Caco-2 (cell line): ENCODE data around the gene KLRK1. TPM values are rescaled to one million over a fixed set of nuclear protein-coding genes. Genes with fewer than 3 reads are reported as not detected.
"Not testable (repeated sequence)": the region's sequence is repeated elsewhere in the genome, so short reads cannot be mapped to it uniquely, and the experiment has no call there.

Experiments used
- Bru-seq: library from RNA; stranded (reverse); fragments of 400-500 nt; gene quantifications from one replicate; lab custom pipeline; 2021; lab: Mats Ljungman, UMichigan
- BruChase-seq, 2 experiments: library from RNA; stranded (reverse); fragments of 400-500 nt; gene quantifications; one replicate each; lab custom pipeline; 2021; lab: Mats Ljungman, UMichigan
- BruUV-seq: library from RNA; stranded (reverse); fragments of 400-500 nt; replicated peaks from 2 replicates; lab custom pipeline; 2021; lab: Mats Ljungman, UMichigan
- CTCF ChIA-PET: fragments of 300-600 bp; sonication (Branson Sonifier 250); formaldehyde crosslinking; loops from one replicate; lab custom pipeline; 2022; ENCODE audit warnings: antibody characterized with exemption; lab: Charles Lee
- POLR2A ChIA-PET: fragments of 300-600 bp; sonication (Branson Sonifier 250); formaldehyde crosslinking; loops from one replicate; lab custom pipeline; 2022; ENCODE audit warnings: antibody characterized with exemption; lab: Charles Lee
- DNase-seq, 2 experiments: peaks; one replicate each; pipeline versions ENCODE4 v3.0.0 to v3.0.0-alpha.2; 2020 to 2022
- H3K27me3 ChIP-seq: replicated peaks from 2 replicates; pipeline ENCODE4 v1.6.0; 2011; ENCODE audit warnings: low read length; ENCODE audit not compliant: control insufficient read depth, insufficient read depth
- H3K36me3 ChIP-seq: 2 replicates; pipeline ENCODE4 v1.5.1; 2011; ENCODE audit warnings: low read length; ENCODE audit not compliant: control insufficient read depth, insufficient read depth
- H3K4me1 ChIP-seq: fragments of 250-450 bp; sonication (Bioruptor Pico); 2 replicates; pipeline ENCODE4 v1.5.1; 2020; ENCODE audit warnings: mild to moderate bottlenecking
- H3K4me3 ChIP-seq: 2 replicates; pipeline ENCODE4 v1.5.1; 2011; ENCODE audit warnings: low read depth, mild to moderate bottlenecking, control low read depth, low read length
- H3K9me3 ChIP-seq: fragments of 250-450 bp; sonication (Bioruptor Pico); 2 replicates; pipeline ENCODE4 v1.5.1; 2020; ENCODE audit warnings: mild to moderate bottlenecking, moderate library complexity
- H3K27ac Mint-ChIP-seq: one replicate; pipeline ENCODE4 v1.8.0; 2022; ENCODE audit warnings: mixed read lengths; ENCODE audit not compliant: unreplicated experiment
- H3K27me3 Mint-ChIP-seq: one replicate; pipeline ENCODE4 v1.8.0; 2022; ENCODE audit warnings: mixed read lengths; ENCODE audit not compliant: insufficient read depth, unreplicated experiment
- H3K36me3 Mint-ChIP-seq: one replicate; pipeline ENCODE4 v1.8.0; 2022; ENCODE audit warnings: mild to moderate bottlenecking, mixed read lengths; ENCODE audit not compliant: insufficient read depth, unreplicated experiment
- H3K4me1 Mint-ChIP-seq: one replicate; pipeline ENCODE4 v1.8.0; 2022; ENCODE audit warnings: low read depth, mixed read lengths; ENCODE audit not compliant: unreplicated experiment
- H3K4me3 Mint-ChIP-seq: one replicate; pipeline ENCODE4 v1.8.0; 2022; ENCODE audit warnings: mild to moderate bottlenecking, moderate library complexity, mixed read lengths; ENCODE audit not compliant: unreplicated experiment
- H3K9me3 Mint-ChIP-seq: one replicate; pipeline ENCODE4 v1.8.0; 2022; ENCODE audit warnings: mixed read lengths; ENCODE audit not compliant: unreplicated experiment
- CTCF ChIP-seq, 2 experiments: fragments of 200-600 bp in 1 of 2; IDR thresholded peaks; 1 replicate in 1 of 2; 2 replicates in 1 of 2; pipeline versions ENCODE4 v1.5.1 to v1.8.0; 2011 to 2022; ENCODE audit warnings: antibody characterized with exemption in 1 of 2, control low read depth in 1 of 2, inconsistent platforms in 1 of 2, low read depth in 1 of 2, low read length in 1 of 2, mild to moderate bottlenecking in 1 of 2, moderate library complexity in 1 of 2; ENCODE audit not compliant: insufficient read depth in 1 of 2, severe bottlenecking in 1 of 2, unreplicated experiment in 1 of 2
- intact Hi-C: fragments of 100-400 bp; cut with micrococcal nuclease; formaldehyde crosslinking; loops from one replicate; pipeline ENCODE4 v1.10.0; 2022; ENCODE audit not compliant: unreplicated experiment
- long read RNA-seq: library from polyadenylated mRNA; stranded (forward); transcript quantifications from one replicate; pipeline ENCODE4 v2.0.0, GENCODE V29; 2022
- total RNA-seq: library from RNA; stranded (reverse); gene quantifications from 2 replicates; pipeline ENCODE4 v1.2.3, GENCODE V29; 2022

The KLRK1 gene
- total RNA-seq (0.18 and 0.28 TPM in 2 replicates), Bru-seq, nascent RNA (percentile 21 among the genes with signal in this experiment), BruChase-seq, experiment 1, labeled RNA remaining after a 2-hour chase (percentile 29 among the genes with signal in this experiment), BruChase-seq, experiment 2, labeled RNA remaining after a 6-hour chase (percentile 44 among the genes with signal in this experiment)
- long read RNA-seq = 0 reads

- Histone ChIP-seq H3K27me3 (no peaks in the 10 kb centered on the region), H3K36me3 (no peaks in the 10 kb centered on the region), H3K4me3 (no peak within 1 kb of the TSS), H3K4me1 (peaks cover 13% of the 10 kb centered on the region), H3K9me3 (no peaks in the 10 kb centered on the region)
- Mint-ChIP-seq H3K27me3 (no peaks in the 10 kb centered on the region), H3K27ac (no peak within 1 kb of the TSS), H3K36me3 (no peaks in the 10 kb centered on the region), H3K4me1 (peaks cover 17% of the 10 kb centered on the region), H3K4me3 (no peak within 1 kb of the TSS), H3K9me3 (peaks cover 2% of the 10 kb centered on the region)
- ChIA-PET POLR2A (no interaction called here), CTCF (no interaction called here)
- intact Hi-C loops = no loop called here
- no peak for TF ChIP-seq CTCF (IDR thresholded peaks at IDR 0.05; ENCODE audit: insufficient read depth in 1 of 2, low read depth in 1 of 2, low read length in 1 of 2, severe bottlenecking in 1 of 2, unreplicated experiment in 1 of 2)
- no TSS peak for BruUV-seq
- DNase-seq = no peak
These were observed at the start of gene KLRK1 for GRCh38 chr12:10389904-10390303. TSS of gene KLRK1 (minus strand) at chr12:10390041. CDS start at chr12:10388810, 1,231 bp downstream.

- H3K27me3 ChIP-seq, CTCF ChIA-PET, H3K4me3 Mint-ChIP-seq, H3K9me3 ChIP-seq, H3K27ac Mint-ChIP-seq, H3K4me1 ChIP-seq, intact Hi-C loops, BruUV-seq, H3K36me3 Mint-ChIP-seq, DNase-seq, POLR2A ChIA-PET, H3K27me3 Mint-ChIP-seq, H3K9me3 Mint-ChIP-seq, H3K4me3 ChIP-seq, H3K4me1 Mint-ChIP-seq, H3K36me3 ChIP-seq: not testable (repeated sequence)
These were observed 47.8 kb upstream of the KLRK1 start for GRCh38 chr12:10437601-10438000.

GRCh38 chr12:10435816-10436215 is 46.0 kb upstream of the KLRK1 start, which contains the start of gene KLRC2:
TSS of gene KLRC2 (minus strand) at chr12:10436010. CDS start at chr12:10435986, 24 bp downstream.
- H3K9me3 ChIP-seq, DNase-seq, H3K4me3 Mint-ChIP-seq, H3K27ac Mint-ChIP-seq, BruUV-seq, CTCF ChIA-PET, H3K36me3 Mint-ChIP-seq, H3K4me3 ChIP-seq, H3K4me1 ChIP-seq, intact Hi-C loops, H3K36me3 ChIP-seq, POLR2A ChIA-PET, H3K9me3 Mint-ChIP-seq, H3K4me1 Mint-ChIP-seq, H3K27me3 ChIP-seq, H3K27me3 Mint-ChIP-seq: not testable (repeated sequence)

GRCh38 chr12:10430623-10431022 is 40.8 kb upstream of the KLRK1 start:
- H3K4me3 ChIP-seq, DNase-seq, BruUV-seq, POLR2A ChIA-PET, H3K36me3 ChIP-seq, H3K27me3 ChIP-seq, H3K9me3 ChIP-seq, intact Hi-C loops, H3K36me3 Mint-ChIP-seq, H3K27me3 Mint-ChIP-seq, H3K4me3 Mint-ChIP-seq, CTCF ChIA-PET, H3K4me1 Mint-ChIP-seq, H3K9me3 Mint-ChIP-seq, H3K4me1 ChIP-seq, H3K27ac Mint-ChIP-seq: not testable (repeated sequence)

GRCh38 chr12:10425938-10426337 is 36.1 kb upstream of the KLRK1 start:
- H3K27me3 Mint-ChIP-seq, intact Hi-C loops, POLR2A ChIA-PET, H3K4me3 ChIP-seq, H3K4me3 Mint-ChIP-seq, H3K4me1 Mint-ChIP-seq, H3K27ac Mint-ChIP-seq, H3K9me3 ChIP-seq, H3K27me3 ChIP-seq, BruUV-seq, CTCF ChIA-PET, H3K9me3 Mint-ChIP-seq, DNase-seq, H3K36me3 ChIP-seq, H3K4me1 ChIP-seq, H3K36me3 Mint-ChIP-seq: not testable (repeated sequence)

GRCh38 chr12:10424260-10424899 is 34.5 kb upstream of the KLRK1 start:
- H3K36me3 Mint-ChIP-seq, H3K4me1 ChIP-seq, BruUV-seq, H3K27me3 Mint-ChIP-seq, H3K9me3 ChIP-seq, DNase-seq, H3K27ac Mint-ChIP-seq, H3K36me3 ChIP-seq, H3K4me3 ChIP-seq, POLR2A ChIA-PET, intact Hi-C loops, H3K27me3 ChIP-seq, H3K9me3 Mint-ChIP-seq, CTCF ChIA-PET, H3K4me1 Mint-ChIP-seq, H3K4me3 Mint-ChIP-seq: not testable (repeated sequence)
